Gastrocnemius medialis (tissue), 4 donors: ENCODE data around the gene OLFM4.

ENCODE experiments used
- POLR2A ChIP-seq, 2 donors: fragments of 450-650 bp; IDR thresholded peaks; one replicate each; pipeline ENCODE4 v1.6.1; 2017; ENCODE audit warnings: antibody characterized with exemption in 2 of 2, mild to moderate bottlenecking in 2 of 2, moderate library complexity in 2 of 2
- TF ChIP-seq, protein P1 (sequence below), 5 experiments: fragments of 450-650 bp in 3 of 5; fragments of 200-600 bp in 2 of 5; sonication (generic) in 2 of 5; IDR thresholded peaks in 4 of 5; conservative IDR thresholded peaks in 1 of 5; 1 replicate in 4 of 5; 2 replicates in 1 of 5; pipeline ENCODE4 v1.5.1; 2016 to 2019; ENCODE audit warnings: antibody characterized with exemption in 5 of 5, mild to moderate bottlenecking in 3 of 5, moderate library complexity in 3 of 5

- TF ChIP-seq, protein P1, sequence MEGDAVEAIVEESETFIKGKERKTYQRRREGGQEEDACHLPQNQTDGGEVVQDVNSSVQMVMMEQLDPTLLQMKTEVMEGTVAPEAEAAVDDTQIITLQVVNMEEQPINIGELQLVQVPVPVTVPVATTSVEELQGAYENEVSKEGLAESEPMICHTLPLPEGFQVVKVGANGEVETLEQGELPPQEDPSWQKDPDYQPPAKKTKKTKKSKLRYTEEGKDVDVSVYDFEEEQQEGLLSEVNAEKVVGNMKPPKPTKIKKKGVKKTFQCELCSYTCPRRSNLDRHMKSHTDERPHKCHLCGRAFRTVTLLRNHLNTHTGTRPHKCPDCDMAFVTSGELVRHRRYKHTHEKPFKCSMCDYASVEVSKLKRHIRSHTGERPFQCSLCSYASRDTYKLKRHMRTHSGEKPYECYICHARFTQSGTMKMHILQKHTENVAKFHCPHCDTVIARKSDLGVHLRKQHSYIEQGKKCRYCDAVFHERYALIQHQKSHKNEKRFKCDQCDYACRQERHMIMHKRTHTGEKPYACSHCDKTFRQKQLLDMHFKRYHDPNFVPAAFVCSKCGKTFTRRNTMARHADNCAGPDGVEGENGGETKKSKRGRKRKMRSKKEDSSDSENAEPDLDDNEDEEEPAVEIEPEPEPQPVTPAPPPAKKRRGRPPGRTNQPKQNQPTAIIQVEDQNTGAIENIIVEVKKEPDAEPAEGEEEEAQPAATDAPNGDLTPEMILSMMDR (IDR thresholded peaks at IDR 0.05 in 4 of 5, conservative IDR thresholded peaks at IDR 0.05 in 1 of 5): no peak
- no peak for TF ChIP-seq POLR2A (IDR thresholded peaks at IDR 0.05)
Measured at GRCh38 chr13:53050151-53050550, 21.5 kb downstream of the OLFM4 start.
